ENCODE measurements around the gene ATP11A.

- TF ChIP-seq CTCF (IDR thresholded peaks at IDR 0.05) (no peak), POLR2A (IDR thresholded peaks at IDR 0.05) (no peak), POLR2AphosphoS5 (IDR thresholded peaks at IDR 0.05) (no peak)
Observed at GRCh38 chr13:112771139-112771876, 81.5 kb downstream of the ATP11A start.
